Esophagus squamous epithelium (tissue), 4 donors: ENCODE data around the gene C2CD4C.

ENCODE experiments used
- CTCF ChIP-seq, 6 experiments: fragments of 450-650 bp in 4 of 6; fragments of 200-600 bp in 2 of 6; sonication (generic) in 2 of 6; IDR thresholded peaks; one replicate each; pipeline ENCODE4 v1.5.1; 2016 to 2019; ENCODE audit warnings: antibody characterized with exemption in 6 of 6, mild to moderate bottlenecking in 4 of 6, moderate library complexity in 4 of 6
- POLR2A ChIP-seq, 4 donors: fragments of 450-650 bp; IDR thresholded peaks; one replicate each; pipeline ENCODE4 v1.6.1; 2017; ENCODE audit warnings: antibody characterized with exemption in 4 of 4, mild to moderate bottlenecking in 4 of 4, moderate library complexity in 3 of 4

- no peak for TF ChIP-seq POLR2A (IDR thresholded peaks at IDR 0.05)
- no peak for TF ChIP-seq CTCF (IDR thresholded peaks at IDR 0.05)
These were observed 40.3 kb downstream of the C2CD4C start for GRCh38 chr19:368630-369024.
